ENCODE data around the gene RREB1.

DNA sequence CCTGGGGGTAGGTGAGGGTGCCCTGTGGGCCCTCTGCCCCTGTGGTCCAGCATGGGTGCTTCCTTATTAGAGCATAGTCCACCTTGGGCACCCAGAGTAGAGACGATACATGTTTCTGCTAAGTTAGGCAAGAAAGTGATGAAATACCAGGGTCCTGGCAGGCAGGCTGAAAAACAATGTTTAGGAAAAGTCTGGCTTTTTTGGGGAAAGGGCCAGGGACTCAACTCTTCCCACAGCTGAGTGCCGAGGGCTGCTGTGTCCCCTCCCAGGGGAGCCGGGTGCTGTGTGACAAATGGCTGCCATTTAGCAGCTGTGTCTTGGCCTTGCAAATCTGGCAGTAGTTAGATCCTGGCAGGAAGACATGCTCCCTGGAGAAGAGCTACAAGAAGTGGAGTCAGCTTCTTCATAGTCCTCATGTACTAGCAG is 61.5 kb downstream of the RREB1 start:
- no peak for TF ChIP-seq CTCF (conservative IDR thresholded peaks at IDR 0.05; ENCODE audit: low read depth, low read length)
- TF ChIP-seq EZH2 (IDR thresholded peaks at IDR 0.05; ENCODE audit: borderline replicate concordance, low read depth, low read length, poor library complexity, severe bottlenecking), result no peak
